ENCODE data around the gene KLHL8. TPM values are rescaled to one million over a fixed set of nuclear protein-coding genes. Genes with fewer than 3 reads are reported as not detected.

Gene KLHL8
- total RNA-seq, 1 donor from 2014 or later = 11.7 TPM

DNA sequence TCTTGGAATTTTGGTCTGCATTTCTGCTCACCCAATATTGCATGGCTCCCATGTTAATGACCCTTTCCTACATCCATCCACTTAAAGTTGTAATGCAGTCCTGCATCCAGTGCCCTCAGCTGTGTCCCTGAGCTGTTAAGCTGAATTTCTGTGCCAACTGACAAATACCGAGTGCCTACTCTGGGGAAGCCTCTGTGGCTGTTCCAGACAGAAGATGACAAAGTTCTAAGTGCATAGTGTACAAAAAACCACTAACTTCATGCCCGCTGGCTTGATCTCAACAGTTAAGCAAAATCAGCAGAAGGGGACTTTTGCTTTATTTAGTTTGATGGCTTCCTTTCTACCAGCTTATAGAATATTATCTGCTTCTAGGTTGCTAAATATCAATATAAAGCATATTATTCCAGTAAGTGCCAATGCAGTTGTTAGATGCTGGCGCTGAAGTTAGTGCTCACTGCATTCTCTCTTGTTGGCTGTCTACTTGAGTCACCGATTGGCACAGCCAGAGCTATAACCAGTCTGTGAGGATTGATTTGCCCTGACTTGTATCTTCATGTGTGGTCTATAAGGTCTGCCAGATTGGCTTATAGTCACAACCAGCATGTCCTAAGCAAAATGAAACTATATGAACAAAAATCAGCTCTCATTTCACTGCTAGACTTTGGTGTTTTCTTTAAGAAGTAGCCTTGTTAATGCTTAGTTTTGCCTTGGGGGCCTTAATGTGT, 98.9 kb downstream of the KLHL8 start:
- Histone ChIP-seq H3K4me3 (peak overlapping the region; percentile 58), H3K27me3 (ENCODE audit: low read depth) (no peaks in the 10 kb centered on the region), H3K4me1 (peaks cover 72% of the 10 kb centered on the region), H3K36me3 (peaks cover 60% of the 10 kb centered on the region), H3K9me3 (replicated peaks) (no peaks in the 10 kb centered on the region), H3K27ac (replicated peaks) (peak overlapping the region; percentile 86)
- TF ChIP-seq, protein P1, sequence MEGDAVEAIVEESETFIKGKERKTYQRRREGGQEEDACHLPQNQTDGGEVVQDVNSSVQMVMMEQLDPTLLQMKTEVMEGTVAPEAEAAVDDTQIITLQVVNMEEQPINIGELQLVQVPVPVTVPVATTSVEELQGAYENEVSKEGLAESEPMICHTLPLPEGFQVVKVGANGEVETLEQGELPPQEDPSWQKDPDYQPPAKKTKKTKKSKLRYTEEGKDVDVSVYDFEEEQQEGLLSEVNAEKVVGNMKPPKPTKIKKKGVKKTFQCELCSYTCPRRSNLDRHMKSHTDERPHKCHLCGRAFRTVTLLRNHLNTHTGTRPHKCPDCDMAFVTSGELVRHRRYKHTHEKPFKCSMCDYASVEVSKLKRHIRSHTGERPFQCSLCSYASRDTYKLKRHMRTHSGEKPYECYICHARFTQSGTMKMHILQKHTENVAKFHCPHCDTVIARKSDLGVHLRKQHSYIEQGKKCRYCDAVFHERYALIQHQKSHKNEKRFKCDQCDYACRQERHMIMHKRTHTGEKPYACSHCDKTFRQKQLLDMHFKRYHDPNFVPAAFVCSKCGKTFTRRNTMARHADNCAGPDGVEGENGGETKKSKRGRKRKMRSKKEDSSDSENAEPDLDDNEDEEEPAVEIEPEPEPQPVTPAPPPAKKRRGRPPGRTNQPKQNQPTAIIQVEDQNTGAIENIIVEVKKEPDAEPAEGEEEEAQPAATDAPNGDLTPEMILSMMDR (IDR thresholded peaks at IDR 0.05; ENCODE audit: borderline replicate concordance) = no peak
- no peak for DNase-seq
- intact Hi-C loops (cut with micrococcal nuclease) = no loop called here

DNA sequence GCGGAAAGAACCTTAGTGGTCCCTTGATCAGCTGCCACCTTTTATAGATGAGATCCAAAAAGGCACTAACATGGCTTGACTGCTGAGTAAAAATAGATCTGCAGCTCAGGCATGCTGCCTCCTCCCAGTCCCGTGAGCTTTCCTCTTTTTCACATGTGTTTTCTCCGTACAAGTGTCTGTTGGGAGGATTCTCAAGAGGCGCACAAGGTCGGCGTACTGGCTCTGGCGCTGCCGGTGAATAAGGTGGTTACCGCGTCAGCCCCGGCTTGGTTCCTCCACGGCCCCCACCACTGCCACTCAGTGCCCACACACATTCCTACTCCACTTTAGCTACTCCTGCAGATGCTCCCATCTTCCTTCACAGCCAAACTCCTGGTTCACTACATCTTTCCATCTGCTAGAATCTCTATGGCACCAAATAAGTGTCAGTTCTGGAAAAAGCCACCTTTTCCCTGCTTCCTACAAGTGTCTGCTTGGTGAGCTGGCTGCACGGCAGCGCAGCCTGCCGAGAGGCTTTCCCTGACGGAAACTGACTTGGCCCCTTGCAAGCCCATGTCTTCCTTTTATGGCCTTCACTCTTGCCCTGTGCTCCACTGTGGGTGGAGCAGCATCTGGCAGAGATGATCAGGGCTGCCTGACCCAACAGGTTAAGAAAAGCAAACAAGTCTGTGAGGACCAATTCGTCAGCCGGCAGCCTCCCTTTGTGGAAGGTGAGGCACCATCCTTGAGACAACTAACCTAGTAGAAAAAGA, 99.8 kb downstream of the KLHL8 start:
- no peaks in the 10 kb centered on the region for H3K27me3 ChIP-seq (ENCODE audit: low read depth)
- intact Hi-C loops (cut with micrococcal nuclease) = no loop called here
- peak overlapping the region; percentile 86 for H3K27ac ChIP-seq (replicated peaks)
- no peak for DNase-seq
- H3K9me3 ChIP-seq (replicated peaks) = no peaks in the 10 kb centered on the region
- peak overlapping the region; percentile 58 for H3K4me3 ChIP-seq
- peaks cover 81% of the 10 kb centered on the region for H3K4me1 ChIP-seq
- TF ChIP-seq, protein P1 (IDR thresholded peaks at IDR 0.05; ENCODE audit: borderline replicate concordance) = no peak
- H3K36me3 ChIP-seq = peaks cover 60% of the 10 kb centered on the region

DNA sequence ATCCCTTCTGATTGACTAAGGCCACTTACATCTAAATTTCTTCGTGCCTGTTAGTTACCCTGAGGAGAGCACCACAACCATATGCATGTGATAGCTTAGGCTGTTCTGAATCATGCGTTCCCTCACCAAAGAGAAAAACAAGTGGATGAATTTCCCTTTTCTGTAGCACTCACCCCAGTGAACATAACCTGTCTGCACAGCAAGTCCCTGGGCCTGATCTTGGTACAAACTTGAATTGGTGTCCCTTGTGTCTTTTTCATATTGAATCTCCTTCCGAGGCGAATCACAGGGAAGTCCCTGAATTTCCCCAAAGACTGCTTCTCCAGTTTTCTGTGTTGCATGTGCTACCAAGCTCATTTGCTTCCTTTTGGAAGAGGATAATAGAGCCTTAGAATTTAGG, 100.4 kb downstream of the KLHL8 start:
- intact Hi-C loops (cut with micrococcal nuclease) = no loop called here
- H3K27ac ChIP-seq (replicated peaks) = peak overlapping the region; percentile 86
- peaks cover 81% of the 10 kb centered on the region for H3K4me1 ChIP-seq
- peak overlapping the region; percentile 58 for H3K4me3 ChIP-seq
- no peaks in the 10 kb centered on the region for H3K27me3 ChIP-seq (ENCODE audit: low read depth)
- H3K9me3 ChIP-seq (replicated peaks) = no peaks in the 10 kb centered on the region
- H3K36me3 ChIP-seq = peaks cover 60% of the 10 kb centered on the region
- DNase-seq = no peak
- TF ChIP-seq, protein P1 (IDR thresholded peaks at IDR 0.05; ENCODE audit: borderline replicate concordance) = no peak

DNA sequence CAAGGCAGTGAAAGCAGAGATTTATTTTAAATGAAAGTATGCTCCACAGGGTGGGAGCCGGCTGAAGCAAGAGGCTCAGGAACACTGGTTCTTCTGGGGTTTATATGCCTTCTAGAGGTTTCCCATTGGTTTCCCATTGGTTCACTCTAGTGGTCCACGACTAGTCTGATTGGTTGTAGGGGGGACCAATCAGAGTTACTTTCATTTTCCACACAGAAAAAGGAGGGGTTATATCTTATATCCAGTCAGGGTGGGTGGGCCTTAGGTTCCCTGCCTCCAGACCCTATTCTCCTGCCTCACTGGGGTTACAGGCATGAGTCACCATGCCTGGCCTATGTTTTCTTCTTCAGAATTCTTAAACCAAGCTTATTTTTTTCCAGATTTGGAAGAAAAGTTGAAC, 101.6 kb downstream of the KLHL8 start:
- no peak overlapping the region for H3K4me3 ChIP-seq
- DNase-seq = no peak
- TF ChIP-seq, protein P1 (IDR thresholded peaks at IDR 0.05; ENCODE audit: borderline replicate concordance) = no peak
- H3K27me3 ChIP-seq (ENCODE audit: low read depth) = no peaks in the 10 kb centered on the region
- peak overlapping the region; percentile 86 for H3K27ac ChIP-seq (replicated peaks)
- H3K36me3 ChIP-seq = peaks cover 56% of the 10 kb centered on the region
- no peaks in the 10 kb centered on the region for H3K9me3 ChIP-seq (replicated peaks)
- intact Hi-C loops (cut with micrococcal nuclease) = no loop called here
- H3K4me1 ChIP-seq = peaks cover 81% of the 10 kb centered on the region

DNA sequence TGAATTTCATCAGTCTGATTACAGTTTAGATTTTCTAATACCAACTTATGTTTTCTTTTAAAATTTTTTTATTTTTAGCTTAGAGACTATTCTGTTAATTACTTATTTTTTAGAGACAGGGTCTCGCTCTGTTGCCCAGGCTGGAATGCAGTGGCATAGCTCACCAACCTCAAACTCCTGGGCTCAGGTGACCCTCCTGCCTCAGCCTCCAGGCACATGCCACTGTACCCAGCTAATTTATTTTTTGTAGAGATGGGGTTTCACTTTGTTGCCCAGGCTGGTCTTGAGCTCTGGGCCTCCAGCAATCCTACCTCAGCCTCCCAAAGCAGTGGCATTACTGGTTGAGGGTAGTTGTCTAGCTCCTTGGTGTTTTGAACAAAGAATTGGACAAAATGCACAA, 102.0 kb downstream of the KLHL8 start:
- TF ChIP-seq, protein P1 (IDR thresholded peaks at IDR 0.05; ENCODE audit: borderline replicate concordance) = no peak
- H3K36me3 ChIP-seq = peaks cover 56% of the 10 kb centered on the region
- peaks cover 79% of the 10 kb centered on the region for H3K4me1 ChIP-seq

More for the DNA sequence above, 102.0 kb downstream of the KLHL8 start:
- peak overlapping the region; percentile 86 for H3K27ac ChIP-seq (replicated peaks)
- no peak for DNase-seq
- intact Hi-C loops (cut with micrococcal nuclease) = no loop called here
- H3K9me3 ChIP-seq (replicated peaks) = no peaks in the 10 kb centered on the region
- H3K4me3 ChIP-seq = no peak overlapping the region
- no peaks in the 10 kb centered on the region for H3K27me3 ChIP-seq (ENCODE audit: low read depth)

Measured in left ventricle myocardium inferior (tissue), 1 donor.